Non-pigmented ciliary epithelial cell (primary cell): ENCODE data around the gene NFE2L2.
"Not testable (repeated sequence)": the region's sequence is repeated elsewhere in the genome, so short reads cannot be mapped to it uniquely, and the experiment has no call there.

Experiments
- DNase-seq: peaks from one replicate; pipeline ENCODE4 v3.0.0-alpha.2; 2010; ENCODE audit warnings: low read depth

NFE2L2 gene

GRCh38 chr2:177190941-177191340, 73.6 kb downstream of the NFE2L2 start:
- DNase-seq = no peak

DNA sequence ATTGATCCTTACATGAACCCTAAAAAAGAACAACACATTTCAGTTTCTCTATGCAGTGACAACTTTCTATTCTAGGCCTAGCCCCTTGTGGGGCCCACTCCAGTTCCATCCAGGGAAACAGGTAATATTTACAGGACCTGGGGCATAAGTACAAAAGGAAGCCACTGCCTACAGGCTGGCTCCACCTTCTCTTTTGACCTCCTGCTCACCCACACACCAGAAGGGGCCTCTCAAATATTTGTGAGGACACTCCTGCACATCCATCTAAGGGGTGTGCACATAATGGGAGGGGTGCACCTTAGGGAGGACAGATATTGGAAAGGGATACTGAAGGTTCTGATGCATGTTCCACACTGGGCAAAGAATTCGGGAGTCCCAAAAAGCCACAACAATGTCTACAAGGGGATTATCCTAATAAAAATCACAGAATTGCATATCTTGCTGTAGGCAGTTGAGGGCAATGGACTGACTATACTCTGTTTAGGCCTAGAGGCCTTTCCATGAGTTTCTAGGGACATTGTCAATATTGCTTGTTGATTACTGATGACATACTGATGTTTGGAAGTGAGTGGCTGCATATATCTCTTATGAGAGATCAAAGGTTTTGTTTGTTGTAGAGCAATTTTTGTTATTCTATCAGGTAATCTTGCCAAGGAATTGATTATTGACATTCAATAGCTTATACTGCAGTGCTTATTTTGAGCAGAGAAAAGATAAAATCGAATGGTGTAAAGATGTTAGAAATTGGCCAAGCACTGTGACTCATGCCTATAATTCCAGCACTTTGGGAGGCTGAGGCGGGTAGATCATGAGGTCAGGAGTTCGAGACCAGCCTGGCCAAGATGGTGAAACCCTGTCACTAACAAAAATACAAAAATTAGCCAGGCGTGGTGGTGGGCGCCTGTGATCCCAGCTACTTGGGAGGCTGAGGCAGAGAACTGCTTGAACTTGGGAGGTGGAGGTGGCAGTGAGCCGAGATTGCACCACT, 75.8 kb downstream of the NFE2L2 start:
- DNase-seq = no peak

DNA sequence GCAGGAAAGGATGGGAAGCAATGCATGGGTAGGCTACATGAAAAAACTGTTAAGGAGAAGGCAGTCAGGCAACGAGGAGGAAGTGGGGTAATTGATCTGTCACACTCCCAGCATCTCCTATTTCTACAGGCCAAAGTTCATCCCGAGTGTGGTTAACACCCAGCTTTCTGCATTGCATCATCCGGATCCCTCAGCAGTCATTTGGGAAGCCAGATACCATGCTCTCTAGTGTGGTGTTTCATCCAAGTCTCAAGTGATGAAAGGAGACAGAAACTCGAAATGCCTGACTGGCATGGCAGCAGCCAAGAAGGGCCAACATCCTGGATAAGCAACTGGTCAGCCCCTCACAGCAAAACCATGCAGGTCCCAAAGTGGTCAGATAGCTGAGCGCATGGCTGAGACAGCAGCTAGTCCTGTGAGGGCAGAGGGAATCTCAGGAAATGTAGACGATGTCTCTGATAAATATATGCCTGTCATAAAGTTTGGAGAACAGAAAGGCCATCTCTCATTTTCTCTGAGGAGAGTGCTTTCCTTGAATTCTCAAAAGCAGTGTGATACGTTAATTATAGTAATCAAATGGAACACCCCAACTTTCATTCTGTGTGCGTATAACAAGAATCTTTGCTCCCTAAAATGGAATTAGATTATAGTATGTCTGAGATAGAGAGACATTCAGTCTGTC, 76.8 kb downstream of the NFE2L2 start:
- no peak for DNase-seq

DNA sequence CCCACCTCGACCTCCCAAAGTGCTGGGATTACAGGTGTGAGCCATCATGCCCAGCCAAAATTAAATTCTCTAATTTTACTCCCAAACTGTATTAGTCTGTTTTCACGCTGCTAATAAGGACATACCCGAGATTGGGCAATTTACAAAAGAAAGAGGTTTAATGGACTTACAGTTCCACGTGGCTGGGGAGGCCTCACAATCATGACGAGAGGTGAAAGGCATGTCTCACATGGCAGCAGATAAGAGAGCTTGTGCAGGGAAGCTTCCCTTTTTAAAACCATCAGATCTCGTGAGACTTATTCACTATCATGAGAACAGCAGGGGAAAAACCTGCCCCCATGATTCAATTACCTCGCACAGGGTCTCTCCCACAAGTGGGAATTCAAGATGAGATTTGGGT, 78.5 kb downstream of the NFE2L2 start:
- DNase-seq = not testable (repeated sequence)

DNA sequence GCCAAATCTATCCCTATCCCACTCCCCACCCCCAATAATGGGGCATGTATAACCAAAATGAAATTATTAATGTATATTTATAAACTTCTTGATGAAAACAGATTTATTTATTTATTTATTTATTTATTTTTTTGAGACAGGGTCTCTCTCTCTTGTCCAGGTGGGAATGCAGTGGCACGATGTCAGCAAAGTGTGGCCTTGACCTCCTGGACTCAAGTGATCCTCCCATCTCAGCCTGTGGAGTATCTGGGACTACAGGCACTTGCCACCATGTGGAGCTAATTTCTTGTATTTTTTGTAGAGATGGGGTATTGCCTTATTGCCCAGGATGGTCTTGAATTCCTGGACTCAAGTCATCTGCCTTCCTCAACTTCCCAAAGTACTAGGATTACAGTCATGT, 79.9 kb downstream of the NFE2L2 start:
- no peak for DNase-seq

GRCh38 chr2:177183860-177184259, 80.7 kb downstream of the NFE2L2 start:
- no peak for DNase-seq
